HG02759 (cell line): ENCODE results near the gene RET.
A peak's percentile ranks its signal among the peaks of the same experiment; 100 is the strongest.

Experiments
- ATAC-seq: cut with Tn5 transposase; IDR thresholded peaks from one replicate; pipeline ENCODE4 v1.9.1; 2021; ENCODE audit warnings: mild to moderate bottlenecking, moderate library complexity; ENCODE audit not compliant: unreplicated experiment

Gene RET

DNA sequence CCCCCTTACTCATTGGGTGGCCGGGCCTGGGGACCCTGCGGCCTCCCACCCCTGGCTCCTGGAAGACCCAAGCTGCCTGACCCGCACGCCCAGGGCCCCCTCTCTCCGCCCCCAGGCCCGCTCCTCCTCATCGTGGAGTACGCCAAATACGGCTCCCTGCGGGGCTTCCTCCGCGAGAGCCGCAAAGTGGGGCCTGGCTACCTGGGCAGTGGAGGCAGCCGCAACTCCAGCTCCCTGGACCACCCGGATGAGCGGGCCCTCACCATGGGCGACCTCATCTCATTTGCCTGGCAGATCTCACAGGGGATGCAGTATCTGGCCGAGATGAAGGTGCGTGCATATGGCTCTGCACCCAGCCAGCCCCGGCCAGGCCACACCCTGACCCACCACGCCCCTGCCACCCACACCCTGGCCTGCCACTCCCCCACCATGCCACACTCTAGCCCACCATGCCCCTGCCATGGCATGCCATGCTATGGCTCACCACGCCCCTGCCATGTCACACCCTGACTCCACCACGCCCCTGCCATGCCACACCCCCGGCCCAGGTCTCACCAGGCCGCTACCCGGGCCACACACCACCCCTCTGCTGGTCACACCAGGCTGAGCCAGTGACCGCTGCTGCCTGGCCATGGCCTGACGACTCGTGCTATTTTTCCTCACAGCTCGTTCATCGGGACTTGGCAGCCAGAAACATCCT lies 42.7 kb downstream of the RET start:
- no peak for ATAC-seq

DNA sequence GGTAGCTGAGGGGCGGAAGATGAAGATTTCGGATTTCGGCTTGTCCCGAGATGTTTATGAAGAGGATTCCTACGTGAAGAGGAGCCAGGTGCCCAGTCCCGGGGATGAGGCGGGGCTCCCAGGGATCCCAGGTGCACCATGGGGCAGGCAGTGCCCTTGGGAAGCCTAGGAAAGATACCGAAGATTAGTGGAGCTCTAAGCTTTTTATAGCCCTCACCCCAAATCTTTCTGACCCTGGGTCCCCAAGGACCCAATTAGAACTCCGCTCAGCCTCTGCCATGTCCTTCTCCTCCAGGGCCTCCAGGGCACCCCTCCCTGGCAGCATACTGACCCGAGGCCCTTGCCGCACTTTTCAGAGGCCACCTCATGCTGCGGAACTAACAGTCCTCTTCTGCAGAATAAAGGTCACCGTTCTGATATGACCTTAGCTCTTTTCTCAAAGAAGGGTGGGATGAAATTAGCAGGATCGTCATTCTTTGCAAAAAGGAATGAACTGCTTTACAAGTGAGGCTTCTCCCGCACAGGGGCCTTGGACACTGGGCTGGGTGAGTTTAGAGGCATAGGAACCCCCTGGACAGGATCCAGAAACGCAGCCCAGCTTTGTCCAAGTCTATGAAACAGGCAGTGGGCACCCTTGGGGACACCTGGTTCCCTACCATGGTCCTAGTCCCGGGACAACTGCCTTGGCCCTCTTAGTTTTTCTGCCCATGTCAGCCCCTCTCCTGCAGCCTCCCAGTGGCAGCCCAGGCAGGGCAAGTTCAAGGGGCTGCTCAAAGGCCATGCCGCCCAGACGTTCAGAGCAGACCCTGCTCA lies 43.5 kb downstream of the RET start:
- ATAC-seq: no peak

DNA sequence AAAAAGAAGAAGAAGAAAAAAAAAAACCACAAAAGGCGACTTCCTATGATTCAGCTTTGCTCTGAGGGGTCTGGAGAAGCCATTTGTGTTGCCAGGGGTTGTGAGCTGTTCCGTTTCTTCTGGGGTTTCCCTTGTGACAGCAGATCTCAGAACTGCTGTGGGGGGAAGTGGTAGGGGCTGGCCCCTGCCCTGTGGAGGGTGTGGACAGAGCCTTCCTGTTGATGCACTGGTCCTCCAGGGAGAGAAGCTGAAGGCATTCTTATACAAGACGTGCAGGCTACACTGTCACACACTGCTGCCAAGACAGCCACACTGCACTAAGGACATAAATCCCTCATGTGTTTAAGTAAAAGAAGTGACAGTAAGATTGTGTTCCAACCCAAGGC lies 44.1 kb downstream of the RET start:
- peak; percentile 91 for ATAC-seq

DNA sequence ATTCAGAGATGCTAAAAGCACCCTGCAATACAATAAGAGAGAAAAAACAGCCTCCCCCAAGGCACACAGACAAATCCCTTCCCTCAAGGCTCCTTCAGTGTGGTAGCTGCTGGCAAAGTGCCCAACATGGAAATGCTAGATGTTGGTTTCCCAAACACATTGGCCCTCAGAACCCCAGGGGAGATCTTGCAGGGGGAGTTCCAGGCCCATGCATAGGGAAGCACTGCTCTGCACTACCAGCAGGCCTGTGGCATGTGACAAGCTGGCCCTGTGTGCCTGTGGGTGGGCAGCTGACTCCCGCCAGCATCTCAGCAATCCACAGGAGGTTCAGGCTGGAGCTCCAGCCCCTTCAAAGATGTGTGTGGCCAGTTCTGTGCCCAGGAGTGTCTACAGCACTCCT lies 44.6 kb downstream of the RET start:
- ATAC-seq: peak; percentile 16

DNA sequence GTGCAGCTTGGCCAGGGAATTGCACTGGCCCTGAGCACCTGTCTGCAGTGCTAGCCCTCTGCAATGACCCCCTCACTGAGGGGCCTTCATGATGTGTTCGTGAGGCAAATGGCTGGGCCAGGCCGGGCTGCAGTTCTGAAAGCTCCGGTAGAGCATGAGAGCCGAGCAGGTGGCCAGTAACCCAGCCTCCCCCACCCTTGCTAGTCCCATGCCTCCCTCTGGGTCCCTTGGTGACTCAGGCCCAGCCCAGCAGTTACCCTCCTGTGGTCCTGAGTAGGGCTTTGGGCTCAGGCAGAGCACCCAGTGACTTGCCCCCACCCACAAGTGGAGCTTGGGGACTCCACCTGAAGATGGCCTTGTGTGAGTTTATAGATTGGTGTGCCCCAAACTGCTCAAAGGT lies 45.2 kb downstream of the RET start:
- no peak for ATAC-seq

DNA sequence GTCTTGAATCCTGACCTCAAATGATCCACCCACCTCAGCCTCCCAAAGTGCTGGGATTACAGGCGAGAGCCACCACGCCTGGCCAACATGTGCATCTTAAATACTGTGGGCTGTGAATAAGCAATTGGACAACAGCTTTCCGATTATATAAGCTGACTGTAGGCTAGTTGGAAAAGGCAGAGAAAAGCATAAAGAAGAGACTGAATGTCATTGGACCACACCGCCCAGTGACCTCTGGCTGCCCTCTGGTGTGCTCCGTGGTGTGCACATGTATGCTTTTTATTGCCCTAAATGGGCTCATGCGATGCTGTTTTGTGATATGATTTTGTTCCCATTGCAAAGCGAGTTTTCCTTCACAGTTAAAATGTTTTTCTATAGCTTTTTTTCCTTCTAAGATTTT lies 46.0 kb downstream of the RET start:
- no peak for ATAC-seq

DNA sequence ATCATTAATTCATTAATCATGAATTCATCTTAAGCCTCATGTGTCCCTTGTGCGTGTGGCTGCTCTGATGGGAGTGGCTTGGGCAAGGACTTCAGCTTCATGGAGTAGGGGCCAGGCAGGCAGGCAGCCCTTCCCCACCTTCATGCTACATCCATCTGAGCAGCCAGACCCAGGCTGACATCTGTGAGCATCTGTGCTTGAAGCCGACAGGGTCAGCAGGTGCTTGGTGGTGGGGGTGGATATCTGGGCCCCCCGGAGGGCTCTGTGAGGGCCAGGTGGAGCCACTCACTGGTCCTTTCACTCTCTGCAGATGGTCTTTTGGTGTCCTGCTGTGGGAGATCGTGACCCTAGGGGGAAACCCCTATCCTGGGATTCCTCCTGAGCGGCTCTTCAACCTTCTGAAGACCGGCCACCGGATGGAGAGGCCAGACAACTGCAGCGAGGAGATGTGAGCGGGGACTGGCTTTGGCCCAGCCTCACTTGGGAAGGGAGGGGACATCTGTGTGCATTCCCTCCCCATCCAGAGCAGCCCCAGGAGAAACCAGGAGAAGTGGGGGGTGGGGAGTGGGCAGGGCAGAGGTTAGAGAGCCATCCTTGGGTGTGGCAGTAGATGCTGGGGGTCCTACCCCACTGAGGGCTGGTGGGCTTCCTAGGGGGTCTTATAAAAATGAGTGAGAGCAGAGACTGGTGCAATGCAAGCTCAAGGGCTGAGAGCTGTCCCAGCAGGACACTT lies 46.7 kb downstream of the RET start:
- ATAC-seq: no peak

DNA sequence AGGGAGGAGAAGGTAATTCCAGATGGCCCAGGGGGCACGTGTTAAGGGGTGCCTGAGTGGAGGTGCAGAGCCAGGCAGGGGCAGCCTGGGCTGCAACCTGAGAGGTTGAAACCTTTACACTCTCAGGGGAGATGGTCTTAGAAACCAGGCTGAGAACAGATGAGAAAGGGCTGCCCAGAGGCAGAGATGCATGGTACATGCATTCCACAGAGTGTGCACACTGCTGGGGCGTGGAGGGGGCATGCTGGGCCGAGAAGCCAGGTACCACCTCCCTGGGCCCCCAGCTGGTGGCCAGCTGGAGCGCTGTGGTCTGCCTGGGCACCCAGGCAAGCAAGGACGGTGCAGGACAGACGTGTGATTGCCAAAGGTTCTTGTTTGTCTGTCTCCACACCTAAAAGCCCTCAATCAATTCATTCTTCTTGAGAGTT lies 47.2 kb downstream of the RET start:
- no peak for ATAC-seq

DNA sequence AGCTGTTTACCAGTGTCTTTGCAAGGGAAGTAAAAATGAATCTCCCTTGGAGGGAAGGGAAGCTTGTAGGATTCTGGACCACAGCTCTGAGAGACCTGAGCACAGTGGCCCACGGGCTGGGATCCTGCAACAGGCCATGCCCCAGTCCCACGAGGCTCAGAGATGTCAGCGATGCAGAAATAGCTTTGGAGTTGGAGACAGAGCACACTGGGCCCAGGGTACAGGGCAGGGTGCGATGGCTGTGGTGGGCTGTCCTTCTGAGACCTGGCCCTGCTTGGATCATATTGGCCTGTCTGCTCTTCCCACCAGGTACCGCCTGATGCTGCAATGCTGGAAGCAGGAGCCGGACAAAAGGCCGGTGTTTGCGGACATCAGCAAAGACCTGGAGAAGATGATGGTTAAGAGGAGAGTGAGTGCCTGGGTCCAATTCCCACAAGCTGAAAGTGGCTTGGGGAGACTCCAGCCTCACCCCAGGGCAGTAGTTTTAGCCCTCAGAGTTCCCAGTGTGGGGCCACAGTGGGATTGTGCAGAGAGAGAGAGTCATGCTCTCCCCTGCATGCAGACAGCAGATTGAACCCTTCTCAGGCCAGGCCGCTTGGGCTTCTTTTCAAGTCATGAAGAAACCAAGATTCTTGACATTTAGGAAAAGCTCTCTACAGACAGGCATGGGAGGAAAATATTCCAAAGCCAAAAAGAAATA lies 47.9 kb downstream of the RET start:
- no peak for ATAC-seq

DNA sequence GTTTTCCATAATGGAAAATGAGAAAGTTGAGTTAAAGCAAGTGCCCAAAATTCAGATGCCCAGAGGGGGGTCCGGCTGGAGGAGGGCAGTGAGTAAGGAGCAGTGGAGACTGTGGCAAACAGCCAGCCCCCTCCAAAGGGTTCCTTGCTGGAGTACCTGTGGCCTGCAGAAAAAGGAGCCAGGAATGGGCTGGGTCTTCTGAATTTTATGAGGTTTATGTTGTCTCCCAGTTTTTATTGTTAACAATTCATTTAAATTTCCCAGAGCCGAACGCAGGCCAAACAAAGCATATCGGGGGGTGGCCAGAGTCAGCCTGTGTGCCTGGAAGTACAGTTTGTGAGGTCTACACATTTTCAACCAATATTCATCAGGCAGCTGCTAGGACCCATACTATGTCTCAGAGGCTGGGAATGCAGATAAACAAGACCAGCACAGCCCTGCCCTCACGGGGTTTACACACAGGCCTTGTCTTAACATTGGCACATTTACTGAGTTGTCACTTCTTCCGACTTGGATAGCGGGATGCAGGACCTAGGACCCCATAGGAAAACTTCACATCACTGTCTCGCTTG lies 48.5 kb downstream of the RET start:
- no peak for ATAC-seq

DNA sequence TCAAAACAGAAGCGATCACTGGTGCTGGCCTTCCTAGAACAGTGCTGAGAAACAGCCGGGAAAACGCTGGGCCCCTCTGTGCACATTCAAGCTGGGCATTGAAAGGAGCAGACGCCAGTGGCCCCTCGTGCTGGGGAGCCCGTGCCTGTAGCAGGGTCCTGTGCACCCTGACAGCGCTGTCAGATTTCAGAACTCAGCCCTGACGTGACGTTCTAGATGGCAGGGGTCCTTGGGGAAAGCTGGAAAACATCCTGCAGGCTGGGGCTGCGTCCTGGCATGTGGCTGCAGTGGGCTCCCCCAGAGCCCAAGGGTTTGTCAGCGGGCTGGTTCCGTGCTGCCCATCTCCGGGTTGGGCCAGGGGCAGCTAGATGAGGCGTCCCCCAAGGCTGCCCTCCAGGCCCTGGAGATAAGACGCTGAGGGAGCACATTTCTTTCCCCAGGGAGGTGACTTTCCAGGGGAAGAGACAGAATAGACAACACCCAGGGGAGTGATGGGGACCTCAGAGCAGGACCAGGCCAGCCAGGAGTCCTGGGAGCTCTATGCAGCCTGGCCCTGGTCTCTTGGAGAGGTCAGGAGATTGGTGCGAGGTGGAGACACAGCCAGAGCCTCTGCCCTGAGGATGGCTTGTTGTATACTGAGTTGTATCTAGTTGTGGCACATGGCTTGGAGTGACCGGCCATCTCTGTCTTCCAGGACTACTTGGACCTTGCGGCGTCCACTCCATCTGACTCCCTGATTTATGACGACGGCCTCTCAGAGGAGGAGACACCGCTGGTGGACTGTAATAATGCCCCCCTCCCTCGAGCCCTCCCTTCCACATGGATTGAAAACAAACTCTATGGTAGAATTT lies 49.2 kb downstream of the RET start:
- no peak for ATAC-seq

DNA sequence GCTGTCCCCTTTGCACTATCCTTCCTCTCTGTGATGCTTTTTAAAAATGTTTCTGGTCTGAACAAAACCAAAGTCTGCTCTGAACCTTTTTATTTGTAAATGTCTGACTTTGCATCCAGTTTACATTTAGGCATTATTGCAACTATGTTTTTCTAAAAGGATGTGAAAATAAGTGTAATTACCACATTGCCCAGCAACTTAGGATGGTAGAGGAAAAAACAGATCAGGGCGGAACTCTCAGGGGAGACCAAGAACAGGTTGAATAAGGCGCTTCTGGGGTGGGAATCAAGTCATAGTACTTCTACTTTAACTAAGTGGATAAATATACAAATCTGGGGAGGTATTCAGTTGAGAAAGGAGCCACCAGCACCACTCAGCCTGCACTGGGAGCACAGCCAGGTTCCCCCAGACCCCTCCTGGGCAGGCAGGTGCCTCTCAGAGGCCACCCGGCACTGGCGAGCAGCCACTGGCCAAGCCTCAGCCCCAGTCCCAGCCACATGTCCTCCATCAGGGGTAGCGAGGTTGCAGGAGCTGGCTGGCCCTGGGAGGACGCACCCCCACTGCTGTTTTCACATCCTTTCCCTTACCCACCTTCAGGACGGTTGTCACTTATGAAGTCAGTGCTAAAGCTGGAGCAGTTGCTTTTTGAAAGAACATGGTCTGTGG lies 50.0 kb downstream of the RET start:
- peak; percentile 40 for ATAC-seq

DNA sequence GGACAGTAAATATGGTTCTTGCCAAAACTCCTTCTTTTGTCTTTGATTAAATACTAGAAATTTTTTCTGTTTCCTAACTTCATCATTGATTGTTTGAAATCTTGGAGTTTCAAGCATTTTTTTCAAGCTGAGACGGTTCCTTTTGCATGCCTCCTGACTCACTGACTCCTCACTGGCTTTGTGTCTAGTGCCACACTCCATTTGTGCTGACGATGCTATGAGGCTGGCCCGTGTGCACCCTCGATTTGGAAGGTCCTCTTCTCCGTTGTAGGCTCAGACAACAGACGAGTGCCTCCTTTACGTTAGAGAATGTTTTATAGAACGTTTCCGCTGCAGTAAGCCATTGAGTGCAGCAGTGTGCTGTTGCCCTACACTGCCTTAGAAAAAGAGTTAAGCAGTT lies 50.6 kb downstream of the RET start:
- no peak for ATAC-seq

DNA sequence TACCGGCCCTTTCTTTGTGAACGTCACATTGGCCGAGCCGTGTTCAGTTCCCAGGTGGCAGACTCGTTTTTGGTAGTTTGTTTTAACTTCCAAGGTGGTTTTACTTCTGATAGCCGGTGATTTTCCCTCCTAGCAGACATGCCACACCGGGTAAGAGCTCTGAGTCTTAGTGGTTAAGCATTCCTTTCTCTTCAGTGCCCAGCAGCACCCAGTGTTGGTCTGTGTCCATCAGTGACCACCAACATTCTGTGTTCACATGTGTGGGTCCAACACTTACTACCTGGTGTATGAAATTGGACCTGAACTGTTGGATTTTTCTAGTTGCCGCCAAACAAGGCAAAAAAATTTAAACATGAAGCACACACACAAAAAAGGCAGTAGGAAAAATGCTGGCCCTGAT lies 51.5 kb downstream of the RET start:
- no peak for ATAC-seq

DNA sequence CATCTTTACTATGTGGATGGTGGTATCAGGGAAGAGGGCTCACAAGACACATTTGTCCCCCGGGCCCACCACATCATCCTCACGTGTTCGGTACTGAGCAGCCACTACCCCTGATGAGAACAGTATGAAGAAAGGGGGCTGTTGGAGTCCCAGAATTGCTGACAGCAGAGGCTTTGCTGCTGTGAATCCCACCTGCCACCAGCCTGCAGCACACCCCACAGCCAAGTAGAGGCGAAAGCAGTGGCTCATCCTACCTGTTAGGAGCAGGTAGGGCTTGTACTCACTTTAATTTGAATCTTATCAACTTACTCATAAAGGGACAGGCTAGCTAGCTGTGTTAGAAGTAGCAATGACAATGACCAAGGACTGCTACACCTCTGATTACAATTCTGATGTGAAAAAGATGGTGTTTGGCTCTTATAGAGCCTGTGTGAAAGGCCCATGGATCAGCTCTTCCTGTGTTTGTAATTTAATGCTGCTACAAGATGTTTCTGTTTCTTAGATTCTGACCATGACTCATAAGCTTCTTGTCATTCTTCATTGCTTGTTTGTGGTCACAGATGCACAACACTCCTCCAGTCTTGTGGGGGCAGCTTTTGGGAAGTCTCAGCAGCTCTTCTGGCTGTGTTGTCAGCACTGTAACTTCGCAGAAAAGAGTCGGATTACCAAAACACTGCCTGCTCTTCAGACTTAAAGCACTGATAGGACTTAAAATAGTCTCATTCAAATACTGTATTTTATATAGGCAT lies 52.3 kb downstream of the RET start:
- peak; percentile 77 for ATAC-seq

DNA sequence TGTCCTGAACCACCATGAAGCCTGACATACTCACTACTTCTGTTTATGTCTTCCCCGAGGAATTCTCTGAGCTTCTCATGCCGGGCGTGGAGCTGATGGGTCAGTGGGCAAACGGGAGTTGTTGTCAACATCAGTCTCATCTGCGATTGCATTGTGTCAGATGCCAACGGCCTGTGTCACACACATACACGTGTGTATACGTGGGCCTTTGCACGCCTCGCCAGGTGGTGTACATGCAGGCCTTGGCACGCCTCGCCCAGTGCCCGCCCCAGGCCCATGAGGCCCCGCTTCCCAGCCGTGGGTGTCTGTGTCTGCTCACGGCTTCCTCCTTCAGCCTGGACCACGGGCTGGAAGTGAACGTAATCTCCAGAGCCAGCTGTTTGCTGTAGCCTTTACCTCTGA lies 53.9 kb downstream of the RET start:
- ATAC-seq: no peak

DNA sequence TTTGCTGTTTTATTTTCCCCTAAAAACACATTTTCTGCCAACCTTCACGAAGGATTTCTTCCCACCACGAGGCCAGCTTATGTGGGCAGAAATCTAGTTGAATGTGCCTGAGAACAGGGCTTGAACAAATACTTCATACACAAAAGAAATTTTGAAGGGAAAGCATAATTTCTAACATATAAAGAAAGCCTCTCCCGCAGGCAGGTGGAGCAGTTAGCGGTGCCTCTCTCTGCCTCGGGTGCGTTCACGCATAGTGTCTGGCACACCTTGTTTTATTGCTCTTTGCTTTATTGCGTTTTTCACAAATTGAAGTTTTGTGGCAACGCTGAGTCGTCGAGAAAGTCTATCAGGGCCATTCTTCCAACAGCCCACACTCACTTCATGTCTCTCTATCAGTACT lies 54.4 kb downstream of the RET start:
- no peak for ATAC-seq

DNA sequence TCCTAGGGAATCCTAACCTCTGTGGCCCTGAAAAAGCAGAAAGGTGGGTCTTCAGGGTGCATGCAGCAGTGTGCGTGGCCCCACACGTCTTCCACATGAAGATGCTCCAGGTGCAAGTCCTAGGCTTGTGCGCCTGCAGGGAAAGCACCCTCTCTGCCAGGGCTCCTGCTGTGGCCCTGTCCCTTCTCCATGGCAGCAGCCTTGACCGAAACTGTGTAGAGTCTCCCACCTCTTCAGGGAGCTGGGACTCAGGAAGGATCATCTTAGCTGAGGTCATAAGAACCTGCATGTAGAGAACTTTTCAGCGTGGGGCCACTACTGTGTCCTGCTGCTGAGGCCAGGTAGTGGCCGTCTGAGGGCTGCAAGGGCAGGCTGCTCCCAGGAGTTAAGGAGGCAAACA lies 55.0 kb downstream of the RET start:
- no peak for ATAC-seq
